ENCODE measurements around the gene LYSMD2. TPM values are rescaled to one million over a fixed set of nuclear protein-coding genes. Genes with fewer than 3 reads are reported as not detected.

The LYSMD2 gene
- total RNA-seq, 1 donor from 2014 or later, result not detected

DNA sequence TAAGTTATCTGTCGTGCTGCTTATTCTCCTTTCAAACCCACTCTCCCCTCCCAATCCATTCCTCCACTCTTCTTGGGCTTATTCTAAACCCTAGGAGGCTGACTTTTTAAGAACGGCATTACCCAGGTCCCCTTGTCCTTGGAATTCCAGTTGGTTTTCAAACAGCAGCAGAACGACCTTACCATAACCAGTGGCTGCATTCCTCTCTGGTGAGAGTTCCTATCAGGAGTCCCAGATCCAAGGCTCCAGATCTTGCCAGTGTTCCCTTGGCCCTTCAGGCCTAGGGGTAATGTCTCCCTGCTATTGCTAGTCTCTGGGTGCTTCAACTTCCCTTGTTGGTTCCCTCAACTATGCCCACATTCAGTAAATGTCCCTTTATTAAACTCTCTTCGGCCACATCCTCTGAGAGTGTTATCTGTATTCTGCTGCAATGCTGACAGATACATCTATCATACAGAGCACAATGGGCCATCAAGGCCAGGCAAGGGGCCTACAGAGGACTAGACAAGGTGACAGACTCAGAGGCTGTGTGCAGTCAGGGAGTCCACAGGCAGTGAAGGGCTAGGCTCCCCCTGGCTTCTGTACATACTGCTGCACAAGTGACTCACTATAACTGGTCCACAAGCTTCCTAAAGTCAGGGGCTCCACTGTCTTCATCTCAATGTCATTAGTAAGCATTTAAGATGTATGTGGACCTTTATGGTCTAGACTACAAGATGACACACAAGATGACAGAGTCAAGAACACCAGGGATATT, 10.1 kb downstream of the LYSMD2 start:
- Histone ChIP-seq H3K4me3 (no peak overlapping the region), H4K20me1 (ENCODE audit: low read depth) (no peaks in the 10 kb centered on the region), H3K36me3 (no peaks in the 10 kb centered on the region), H3F3A (ENCODE audit: low read depth) (no peaks in the 10 kb centered on the region), H3K79me2 (ENCODE audit: low read depth) (no peaks in the 10 kb centered on the region), H2AFZ (replicated peaks) (no peak overlapping the region), H3K9ac (no peak overlapping the region), H3K27me3 (no peaks in the 10 kb centered on the region), H3K4me1 (no peaks in the 10 kb centered on the region), H3K4me2 (no peak overlapping the region), H3K27ac (no peak overlapping the region), H3K9me3 (ENCODE audit: low read depth) (no peaks in the 10 kb centered on the region)
- Mint-ChIP-seq H3K36me3 (no peaks in the 10 kb centered on the region), H3K4me1 (peaks cover 35% of the 10 kb centered on the region), H3K9me3 (no peaks in the 10 kb centered on the region), H3K4me3 (no peak overlapping the region), H3K27ac (no peak overlapping the region), H3K27me3 (ENCODE audit: insufficient read depth, low read depth) (no peaks in the 10 kb centered on the region)
- DNase-seq (ENCODE audit: low spot score), result no peak
- no peak for TF ChIP-seq EZH2 (IDR thresholded peaks at IDR 0.05)
- TF ChIP-seq EZH2phosphoT487 (IDR thresholded peaks at IDR 0.05), result no peak
- TF ChIP-seq, protein P1, sequence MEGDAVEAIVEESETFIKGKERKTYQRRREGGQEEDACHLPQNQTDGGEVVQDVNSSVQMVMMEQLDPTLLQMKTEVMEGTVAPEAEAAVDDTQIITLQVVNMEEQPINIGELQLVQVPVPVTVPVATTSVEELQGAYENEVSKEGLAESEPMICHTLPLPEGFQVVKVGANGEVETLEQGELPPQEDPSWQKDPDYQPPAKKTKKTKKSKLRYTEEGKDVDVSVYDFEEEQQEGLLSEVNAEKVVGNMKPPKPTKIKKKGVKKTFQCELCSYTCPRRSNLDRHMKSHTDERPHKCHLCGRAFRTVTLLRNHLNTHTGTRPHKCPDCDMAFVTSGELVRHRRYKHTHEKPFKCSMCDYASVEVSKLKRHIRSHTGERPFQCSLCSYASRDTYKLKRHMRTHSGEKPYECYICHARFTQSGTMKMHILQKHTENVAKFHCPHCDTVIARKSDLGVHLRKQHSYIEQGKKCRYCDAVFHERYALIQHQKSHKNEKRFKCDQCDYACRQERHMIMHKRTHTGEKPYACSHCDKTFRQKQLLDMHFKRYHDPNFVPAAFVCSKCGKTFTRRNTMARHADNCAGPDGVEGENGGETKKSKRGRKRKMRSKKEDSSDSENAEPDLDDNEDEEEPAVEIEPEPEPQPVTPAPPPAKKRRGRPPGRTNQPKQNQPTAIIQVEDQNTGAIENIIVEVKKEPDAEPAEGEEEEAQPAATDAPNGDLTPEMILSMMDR (IDR thresholded peaks at IDR 0.05), result no peak

DNA sequence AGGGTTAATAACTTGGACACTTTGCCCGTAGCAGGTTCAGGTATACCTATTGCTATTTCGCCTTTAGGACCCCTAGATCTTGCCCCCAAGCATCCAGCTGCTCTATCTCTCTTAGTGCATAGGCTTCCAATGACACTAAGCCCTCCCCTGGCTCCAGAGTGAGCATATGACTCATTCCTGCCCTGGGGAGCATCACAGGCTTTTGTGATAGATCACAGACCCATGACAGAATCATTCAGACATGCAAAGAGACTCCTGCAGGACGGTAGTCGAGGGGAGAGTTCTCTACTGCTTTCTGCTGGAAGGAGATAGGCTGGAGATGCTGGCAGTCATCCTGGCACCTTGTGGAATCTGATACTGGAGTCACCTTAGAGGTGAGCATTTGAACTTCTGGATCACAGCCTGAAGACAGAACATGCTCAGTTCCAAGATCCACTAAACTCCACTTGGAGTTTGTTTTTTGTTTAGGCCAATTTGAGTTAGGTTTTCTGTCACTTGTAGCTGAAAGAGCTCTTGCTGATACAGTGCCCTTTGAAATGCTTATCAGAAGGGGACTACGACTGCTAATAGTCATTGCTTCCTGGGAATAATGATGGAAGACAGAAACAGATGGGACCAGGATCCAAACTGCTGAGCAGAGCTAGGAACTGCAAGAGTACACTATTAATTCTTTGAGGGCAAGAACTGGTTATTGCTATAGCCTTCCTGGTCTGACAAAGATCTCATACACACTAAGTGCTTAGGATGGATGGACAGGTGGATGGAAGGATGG, 11.0 kb downstream of the LYSMD2 start:
- Histone ChIP-seq H3K9ac (no peak overlapping the region), H3K9me3 (ENCODE audit: low read depth) (no peaks in the 10 kb centered on the region), H3K27ac (no peak overlapping the region), H3K36me3 (no peaks in the 10 kb centered on the region), H3K79me2 (ENCODE audit: low read depth) (no peaks in the 10 kb centered on the region), H3F3A (ENCODE audit: low read depth) (no peaks in the 10 kb centered on the region), H3K4me2 (no peak overlapping the region), H4K20me1 (ENCODE audit: low read depth) (no peaks in the 10 kb centered on the region), H3K4me3 (no peak overlapping the region), H3K27me3 (no peaks in the 10 kb centered on the region), H3K4me1 (no peaks in the 10 kb centered on the region), H2AFZ (replicated peaks) (no peak overlapping the region)
- no peaks in the 10 kb centered on the region for H3K27me3 Mint-ChIP-seq (ENCODE audit: insufficient read depth, low read depth)
- DNase-seq (ENCODE audit: low spot score), result peak; percentile 66
- TF ChIP-seq, protein P1 (IDR thresholded peaks at IDR 0.05), result no peak
- TF ChIP-seq EZH2 (IDR thresholded peaks at IDR 0.05), result no peak
- TF ChIP-seq EZH2phosphoT487 (IDR thresholded peaks at IDR 0.05), result no peak
- no peaks in the 10 kb centered on the region for H3K36me3 Mint-ChIP-seq
- peak overlapping the region; percentile 61 for H3K27ac Mint-ChIP-seq
- no peaks in the 10 kb centered on the region for H3K9me3 Mint-ChIP-seq
- H3K4me1 Mint-ChIP-seq, result peaks cover 35% of the 10 kb centered on the region
- peak overlapping the region; percentile 26 for H3K4me3 Mint-ChIP-seq

DNA sequence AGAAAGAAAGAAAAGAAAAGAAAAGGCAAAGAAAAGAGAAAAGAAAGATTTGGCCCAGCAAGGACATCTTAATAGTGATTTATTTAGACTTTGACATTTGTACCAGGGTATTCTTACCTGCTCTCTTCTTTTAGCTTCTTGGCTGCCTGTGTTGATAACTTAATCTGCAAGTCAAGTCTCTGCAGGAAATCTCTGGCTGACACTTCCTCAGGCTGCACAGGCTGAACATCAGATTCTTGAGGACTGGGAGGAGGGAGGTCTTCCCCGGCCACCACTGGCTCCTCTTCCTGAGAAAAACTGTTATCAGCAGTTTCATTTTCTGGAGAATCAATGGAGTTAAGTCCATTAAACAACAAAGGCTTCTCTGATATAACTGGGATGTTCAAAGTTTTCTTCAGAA, 12.8 kb downstream of the LYSMD2 start:
- peaks cover 35% of the 10 kb centered on the region for H3K4me1 Mint-ChIP-seq
- H3K27me3 Mint-ChIP-seq (ENCODE audit: insufficient read depth, low read depth), result no peaks in the 10 kb centered on the region
- Histone ChIP-seq H3K27me3 (no peaks in the 10 kb centered on the region), H3K4me1 (no peaks in the 10 kb centered on the region), H3K9ac (no peak overlapping the region), H3K36me3 (no peaks in the 10 kb centered on the region), H3K4me2 (no peak overlapping the region), H3F3A (ENCODE audit: low read depth) (no peaks in the 10 kb centered on the region), H2AFZ (replicated peaks) (no peak overlapping the region), H3K79me2 (ENCODE audit: low read depth) (no peaks in the 10 kb centered on the region), H3K4me3 (no peak overlapping the region), H4K20me1 (ENCODE audit: low read depth) (no peaks in the 10 kb centered on the region), H3K27ac (no peak overlapping the region), H3K9me3 (ENCODE audit: low read depth) (no peaks in the 10 kb centered on the region)
- no peak overlapping the region for H3K4me3 Mint-ChIP-seq
- H3K27ac Mint-ChIP-seq, result no peak overlapping the region
- peak; percentile 20 for DNase-seq (ENCODE audit: low spot score)
- no peaks in the 10 kb centered on the region for H3K36me3 Mint-ChIP-seq
- TF ChIP-seq EZH2phosphoT487 (IDR thresholded peaks at IDR 0.05), result no peak
- no peaks in the 10 kb centered on the region for H3K9me3 Mint-ChIP-seq

DNA sequence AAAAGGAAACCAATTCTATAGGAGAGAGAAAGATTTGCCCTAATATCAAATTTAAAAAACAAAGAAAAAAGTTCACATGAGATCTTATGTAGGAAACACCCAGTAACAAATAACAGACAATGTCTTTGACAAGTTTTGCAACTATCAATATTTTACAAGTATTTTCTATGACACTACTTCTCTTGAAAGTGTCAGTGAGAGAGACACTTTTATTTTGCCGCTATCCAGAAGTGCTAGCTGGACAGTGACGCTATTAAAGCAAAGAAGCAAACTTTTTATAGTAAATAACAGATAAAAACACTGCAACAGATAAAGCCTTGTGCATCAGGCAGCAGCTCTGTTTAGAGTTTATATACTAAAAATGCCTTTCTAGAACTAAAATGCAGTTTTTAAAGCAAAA, 13.3 kb downstream of the LYSMD2 start:
- DNase-seq (ENCODE audit: low spot score), result no peak
- no peak overlapping the region for H3K4me3 Mint-ChIP-seq
- Histone ChIP-seq H3K9me3 (ENCODE audit: low read depth) (no peaks in the 10 kb centered on the region), H3K4me3 (no peak overlapping the region), H3K27me3 (no peaks in the 10 kb centered on the region), H2AFZ (replicated peaks) (no peak overlapping the region), H3K36me3 (no peaks in the 10 kb centered on the region), H3K4me2 (no peak overlapping the region), H3K4me1 (no peaks in the 10 kb centered on the region), H3F3A (ENCODE audit: low read depth) (no peaks in the 10 kb centered on the region), H3K79me2 (ENCODE audit: low read depth) (no peaks in the 10 kb centered on the region), H4K20me1 (ENCODE audit: low read depth) (no peaks in the 10 kb centered on the region), H3K9ac (no peak overlapping the region), H3K27ac (no peak overlapping the region)
- H3K36me3 Mint-ChIP-seq, result no peaks in the 10 kb centered on the region
- no peak overlapping the region for H3K27ac Mint-ChIP-seq
- no peaks in the 10 kb centered on the region for H3K9me3 Mint-ChIP-seq
- TF ChIP-seq EZH2phosphoT487 (IDR thresholded peaks at IDR 0.05) (no peak), EZH2 (IDR thresholded peaks at IDR 0.05) (no peak)
- TF ChIP-seq, protein P1 (IDR thresholded peaks at IDR 0.05), result no peak
- no peaks in the 10 kb centered on the region for H3K27me3 Mint-ChIP-seq (ENCODE audit: insufficient read depth, low read depth)
- peaks cover 35% of the 10 kb centered on the region for H3K4me1 Mint-ChIP-seq

All from neural progenitor cell (in vitro differentiated cells).